HepG2 (cell line): Measurements from ENCODE around the gene PPIG. TPM values are rescaled to one million over a fixed set of nuclear protein-coding genes. Genes with fewer than 3 reads are reported as not detected.
A peak's percentile ranks its signal among the peaks of the same experiment; 100 is the strongest.

Source experiments
- ATF3 ChIP-seq: sonication (generic); formaldehyde crosslinking; IDR thresholded peaks from 2 replicates; pipeline ENCODE4 v1.4.0; 2020; ENCODE audit warnings: missing genetic modification reagents
- CERS6 ChIP-seq: sonication (generic); formaldehyde crosslinking; IDR thresholded peaks from 2 replicates; pipeline ENCODE4 v1.5.0; 2020; ENCODE audit warnings: missing genetic modification reagents
- EP300 ChIP-seq, 3 experiments: sonication (generic) in 1 of 3; formaldehyde crosslinking in 1 of 3; IDR thresholded peaks; 2 replicates each; pipeline versions ENCODE4 v1.5.1 to v1.6.1; 2011 to 2020; ENCODE audit warnings: low read depth in 2 of 3, low read length in 2 of 3, borderline replicate concordance in 1 of 3, improper control_type of control experiment in 1 of 3, mild to moderate bottlenecking in 1 of 3, missing genetic modification reagents in 1 of 3, moderate library complexity in 1 of 3
- MLXIP ChIP-seq: sonication (generic); formaldehyde crosslinking; IDR thresholded peaks from 2 replicates; pipeline ENCODE4 v1.9.0; 2021; ENCODE audit warnings: missing genetic modification reagents, borderline replicate concordance
- SRF ChIP-seq: IDR thresholded peaks from 2 replicates; pipeline ENCODE4 v1.6.1; 2011; ENCODE audit warnings: mild to moderate bottlenecking, low read depth, low read length, moderate library complexity
- ZBED4 ChIP-seq: sonication (generic); formaldehyde crosslinking; IDR thresholded peaks from 2 replicates; pipeline ENCODE4 v1.4.0; 2020; ENCODE audit warnings: missing genetic modification reagents, borderline replicate concordance
- ZBTB33 ChIP-seq: sonication (generic); formaldehyde crosslinking; IDR thresholded peaks from 2 replicates; pipeline ENCODE4 v1.4.0; 2020; ENCODE audit warnings: missing genetic modification reagents
- ZFP41 ChIP-seq: sonication (generic); formaldehyde crosslinking; IDR thresholded peaks from 2 replicates; pipeline ENCODE4 v1.4.0; 2020; ENCODE audit warnings: mild to moderate bottlenecking, missing genetic modification reagents, borderline replicate concordance
- ZGPAT ChIP-seq: IDR thresholded peaks from 2 replicates; pipeline ENCODE4 v1.6.1; 2016; ENCODE audit warnings: mild to moderate bottlenecking
- ZNF574 ChIP-seq: sonication (generic); formaldehyde crosslinking; IDR thresholded peaks from 2 replicates; pipeline ENCODE4 v1.4.0; 2020; ENCODE audit warnings: missing genetic modification reagents
- ZNF776 ChIP-seq: sonication (generic); formaldehyde crosslinking; IDR thresholded peaks from 2 replicates; pipeline ENCODE4 v1.4.0; 2020; ENCODE audit warnings: mild to moderate bottlenecking, missing genetic modification reagents
- polyA plus RNA-seq, 8 experiments: library from polyadenylated mRNA; depleted of rRNA in 3 of 8; stranded (reverse) in 7 of 8; unstranded in 1 of 8; fragments of >200 nt; fragmentation: Illumina TruSeq in 4 of 8; extraction: Trizol in 4 of 8; gene quantifications; 2 replicates each; pipeline versions ENCODE4 v1.2.1 to v1.2.3, GENCODE V29; 2011 to 2016; ENCODE audit warnings: low read depth in 4 of 8, missing spikeins in 1 of 8, mixed read lengths in 1 of 8; ENCODE audit not compliant: insufficient read depth in 1 of 8
- total RNA-seq, 5 experiments: library from RNA; depleted of rRNA; stranded (reverse); fragments of >200 nt; fragmentation: Illumina TruSeq; extraction: Trizol; gene quantifications; 2 replicates each; pipeline ENCODE4 v1.2.3, GENCODE V29; 2016; ENCODE audit warnings: low read depth in 1 of 5

The PPIG gene
- total and polyA plus RNA-seq, 2 of the 13 experiments (the other 11 are each of a cell fraction or from before 2014, with no cell fraction given) = 31.3 to 81.0 TPM

- TF ChIP-seq MLXIP = no peak
- TF ChIP-seq ZBED4 (CRISPR knock-in tag) = no peak
- 0 out of 2 replicates have a peak, but pooled peaks have one; percentile 43 for TF ChIP-seq ZNF574
- TF ChIP-seq ZFP41 (CRISPR knock-in tag) = no peak
- TF ChIP-seq SRF = peak; percentile 43; the same call in 1 of the 2 replicates
- TF ChIP-seq ZGPAT = peak; percentile 88; the same call in 1 of the 2 replicates
- TF ChIP-seq ATF3 (CRISPR knock-in tag) = no peak
- no peak for TF ChIP-seq CERS6 (CRISPR knock-in tag)
- TF ChIP-seq ZBTB33 (CRISPR knock-in tag) = no peak
- TF ChIP-seq EP300 (IDR thresholded peaks at IDR 0.05; ENCODE audit: low read depth in 2 of 2, low read length in 2 of 2) = peak; percentile 53 to 94; a peak in 2 of 4 replicates
- TF ChIP-seq EP300 (CRISPR knock-in tag; IDR thresholded peaks at IDR 0.05; ENCODE audit: borderline replicate concordance) = peak; percentile 55; the same call in 1 of the 2 replicates
- TF ChIP-seq ZNF776 = no peak
Measured at GRCh38 chr2:169683425-169684134, 99.4 kb downstream of the PPIG start (continued).
